ENCODE measurements around the gene GALNT14. TPM values are rescaled to one million over a fixed set of nuclear protein-coding genes. Genes with fewer than 3 reads are reported as not detected.
"Not testable (repeated sequence)": the region's sequence is repeated elsewhere in the genome, so short reads cannot be mapped to it uniquely, and the experiment has no call there.

Gene GALNT14
- total RNA-seq, 1 donor from 2014 or later = 0.20 TPM

DNA sequence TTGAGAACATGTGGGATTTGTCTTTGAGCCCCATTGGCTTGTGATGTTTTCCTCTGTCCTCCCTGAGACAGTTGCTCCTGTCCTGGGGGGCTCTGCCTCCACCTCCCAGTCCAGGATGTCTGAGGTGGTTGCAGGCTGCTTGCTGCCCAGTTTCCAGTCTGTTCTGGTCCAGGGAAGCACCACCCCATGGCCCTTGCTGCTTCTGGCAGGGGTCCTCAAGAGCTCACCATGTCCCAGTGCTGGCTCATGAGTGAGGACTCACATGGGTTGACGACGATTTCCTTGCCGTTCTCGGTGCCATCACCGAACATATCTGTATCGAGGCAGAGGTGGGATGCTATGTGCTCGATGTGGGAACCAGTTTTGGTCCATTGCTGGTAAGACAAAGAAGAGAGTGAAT, 227.6 kb downstream of the GALNT14 start:
- intact Hi-C loops (cut with micrococcal nuclease) = no loop called here

- intact Hi-C loops (cut with micrococcal nuclease) = not testable (repeated sequence)
Measured at GRCh38 chr2:30904437-30904836, 233.8 kb downstream of the GALNT14 start.

GRCh38 chr2:30903326-30903725, 234.9 kb downstream of the GALNT14 start:
- intact Hi-C loops (cut with micrococcal nuclease) = no loop called here

DNA sequence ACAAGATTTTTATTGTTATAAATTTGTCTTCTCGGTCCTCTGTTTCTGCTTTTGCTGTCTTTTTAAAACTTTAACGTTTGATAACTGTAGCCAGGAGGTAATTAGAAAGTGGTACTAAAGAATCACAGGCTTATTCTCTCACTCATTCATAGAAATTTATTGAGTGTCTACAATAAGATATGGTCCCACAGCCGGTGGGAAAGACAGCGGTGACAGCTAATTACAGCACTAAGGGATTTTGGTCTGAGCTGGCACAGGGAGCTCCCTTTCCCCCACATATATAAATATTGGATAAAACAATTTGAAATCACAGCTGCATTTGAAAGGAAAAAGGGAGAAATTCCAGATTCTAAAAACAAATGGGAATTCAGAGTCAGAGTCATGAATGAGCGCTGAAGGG, 237.9 kb downstream of the GALNT14 start:
- intact Hi-C loops (cut with micrococcal nuclease) = no loop called here

DNA sequence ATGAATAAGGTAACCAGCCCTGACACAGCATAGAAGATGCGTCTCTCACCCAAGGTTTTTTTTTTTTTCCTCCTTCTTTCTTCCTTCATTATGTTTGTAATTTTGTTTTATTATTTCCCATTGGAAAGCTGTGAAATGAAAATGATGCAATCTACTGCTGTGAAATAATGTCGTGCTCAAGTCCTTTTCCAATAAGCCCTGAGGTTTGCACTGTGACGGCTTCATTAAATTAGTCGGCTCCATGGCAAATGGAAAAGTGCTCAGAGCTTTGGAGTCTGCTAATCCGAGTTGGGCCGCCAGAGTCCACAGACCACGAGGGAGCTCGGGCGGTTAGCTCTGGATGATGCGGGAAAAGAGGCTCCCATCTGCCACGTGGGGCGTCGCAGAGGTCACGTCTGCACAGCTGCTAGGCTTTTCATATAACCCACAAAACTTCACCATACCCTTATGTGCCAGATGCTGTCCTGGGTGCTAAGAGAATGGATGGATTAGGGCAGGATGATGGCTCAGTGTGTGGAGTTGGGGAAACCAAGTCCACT, 238.7 kb downstream of the GALNT14 start:
- intact Hi-C loops (cut with micrococcal nuclease) = no loop called here

DNA sequence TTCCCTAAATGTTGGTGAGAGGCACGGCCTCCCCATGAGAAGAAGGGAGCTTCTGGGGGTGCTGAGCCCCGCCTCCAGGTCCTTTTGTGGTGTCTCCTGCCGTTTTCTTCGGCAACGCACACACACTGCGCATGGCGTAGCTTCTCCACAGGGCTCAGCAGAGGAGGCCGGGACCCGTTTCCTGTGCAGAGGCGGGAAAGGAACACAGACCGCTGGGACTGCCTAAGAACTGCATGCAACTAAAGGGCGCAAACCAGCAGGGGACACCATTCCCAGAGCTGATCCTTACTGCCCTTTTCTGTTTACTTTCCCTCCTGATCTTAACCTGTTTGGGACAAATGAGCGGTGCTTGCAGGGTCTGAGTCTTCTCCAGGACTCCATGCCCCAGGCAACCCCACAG, 240.7 kb downstream of the GALNT14 start:
- intact Hi-C loops (cut with micrococcal nuclease) = no loop called here

GRCh38 chr2:30894498-30895119, 243.6 kb downstream of the GALNT14 start:
- intact Hi-C loops (cut with micrococcal nuclease) = no loop called here

GRCh38 chr2:30888852-30889409, 249.3 kb downstream of the GALNT14 start:
- intact Hi-C loops (cut with micrococcal nuclease) = no loop called here

DNA sequence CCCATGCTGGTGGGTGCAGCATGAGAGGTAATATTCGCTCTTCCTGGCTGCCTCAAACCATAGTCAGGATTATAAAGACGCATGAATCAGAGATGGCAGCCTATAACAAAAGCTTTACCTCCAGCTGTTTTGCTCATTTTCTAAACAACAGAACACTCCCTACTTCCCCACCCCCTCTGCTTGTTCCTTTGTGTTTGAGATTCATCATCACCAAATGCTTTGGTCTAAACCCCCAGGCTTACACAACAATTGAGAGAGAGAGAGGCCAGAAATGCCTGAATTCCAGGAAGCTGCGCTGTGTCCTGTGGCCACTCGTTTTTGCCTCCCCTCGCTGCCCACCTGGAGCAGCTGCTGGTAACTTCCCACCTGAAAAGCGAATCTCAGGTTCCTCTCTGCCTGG, 252.2 kb downstream of the GALNT14 start:
- intact Hi-C loops (cut with micrococcal nuclease) = no loop called here

DNA sequence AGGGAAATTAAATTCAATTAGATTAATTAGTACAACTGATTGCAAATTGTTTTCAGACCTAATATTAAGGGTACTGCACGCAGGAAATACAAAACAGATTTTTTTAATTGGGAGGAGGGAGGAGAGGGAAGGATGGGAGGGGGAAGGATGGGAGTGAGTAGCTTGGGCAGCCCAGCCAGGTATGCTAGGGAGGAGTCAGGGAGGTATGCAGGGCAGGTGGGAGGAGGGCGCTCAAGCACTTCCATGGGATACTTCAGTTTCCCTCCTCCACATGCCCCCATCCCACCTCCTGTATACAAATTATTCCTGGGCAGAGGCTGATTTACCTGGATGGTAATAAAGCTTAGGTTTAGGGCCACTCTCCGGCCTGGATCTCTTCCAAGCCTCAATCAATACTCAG, 254.4 kb downstream of the GALNT14 start:
- intact Hi-C loops (cut with micrococcal nuclease) = no loop called here

DNA sequence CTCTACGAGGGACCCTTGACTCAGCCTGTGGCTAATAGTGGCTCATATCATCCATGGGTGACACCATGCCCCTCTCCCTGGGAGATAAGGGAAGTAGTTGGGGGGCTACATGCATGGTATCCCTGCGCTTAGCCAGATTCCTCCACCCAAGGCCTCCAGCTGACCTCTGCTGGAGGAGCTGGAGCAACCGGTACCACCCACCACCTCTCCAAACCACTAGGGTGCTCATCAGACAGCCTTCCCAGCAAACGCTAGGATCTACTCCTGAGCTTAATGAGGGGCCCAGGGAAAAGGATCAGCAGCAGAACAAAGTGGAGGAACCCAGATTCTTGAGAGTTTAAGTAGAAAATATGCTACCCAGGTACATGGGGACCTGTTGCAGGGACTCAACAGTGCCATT, 255.1 kb downstream of the GALNT14 start:
- intact Hi-C loops (cut with micrococcal nuclease) = no loop called here

DNA sequence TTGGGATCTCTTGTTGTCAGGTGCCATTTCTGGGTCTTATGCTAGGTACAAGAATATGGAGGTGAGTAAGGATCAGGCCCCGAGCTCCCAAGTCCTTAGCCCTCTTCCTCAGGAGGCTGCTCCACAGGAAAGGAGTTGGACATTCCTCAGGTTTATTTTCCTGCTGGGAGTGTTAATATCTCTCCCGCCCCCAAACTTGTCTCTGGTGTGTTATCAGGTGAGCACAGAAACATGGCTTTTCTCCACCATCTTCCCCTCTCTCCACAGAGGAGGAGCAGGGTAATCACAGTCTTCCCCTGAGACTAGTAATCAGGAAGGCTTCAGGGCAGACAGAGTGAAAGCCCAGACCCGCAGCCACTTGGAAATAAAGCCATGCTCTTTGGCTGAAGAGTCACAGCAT, 257.7 kb downstream of the GALNT14 start:
- intact Hi-C loops (cut with micrococcal nuclease) = no loop called here

GRCh38 chr2:30877833-30878232, 260.4 kb downstream of the GALNT14 start:
- intact Hi-C loops (cut with micrococcal nuclease) = no loop called here

DNA sequence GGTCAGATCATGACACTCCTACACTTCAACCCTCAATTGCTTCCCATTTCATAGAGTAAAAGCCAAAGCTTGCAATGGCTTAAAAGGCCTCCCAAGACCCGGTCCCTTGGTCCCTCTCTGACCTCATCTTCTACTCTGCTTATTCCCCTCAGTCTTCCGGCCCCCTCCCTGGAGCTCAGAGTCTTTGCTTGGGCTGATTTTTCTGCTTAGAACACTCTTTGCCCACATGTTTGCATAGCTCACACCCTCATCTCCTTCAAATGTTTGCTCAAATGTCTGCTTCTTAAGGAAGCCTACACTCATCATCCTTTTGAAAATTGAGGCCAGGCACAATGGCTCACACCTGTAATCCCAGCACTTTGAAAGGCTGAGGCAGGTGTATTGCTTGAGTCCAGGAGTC, 265.4 kb downstream of the GALNT14 start:
- intact Hi-C loops (cut with micrococcal nuclease) = no loop called here

DNA sequence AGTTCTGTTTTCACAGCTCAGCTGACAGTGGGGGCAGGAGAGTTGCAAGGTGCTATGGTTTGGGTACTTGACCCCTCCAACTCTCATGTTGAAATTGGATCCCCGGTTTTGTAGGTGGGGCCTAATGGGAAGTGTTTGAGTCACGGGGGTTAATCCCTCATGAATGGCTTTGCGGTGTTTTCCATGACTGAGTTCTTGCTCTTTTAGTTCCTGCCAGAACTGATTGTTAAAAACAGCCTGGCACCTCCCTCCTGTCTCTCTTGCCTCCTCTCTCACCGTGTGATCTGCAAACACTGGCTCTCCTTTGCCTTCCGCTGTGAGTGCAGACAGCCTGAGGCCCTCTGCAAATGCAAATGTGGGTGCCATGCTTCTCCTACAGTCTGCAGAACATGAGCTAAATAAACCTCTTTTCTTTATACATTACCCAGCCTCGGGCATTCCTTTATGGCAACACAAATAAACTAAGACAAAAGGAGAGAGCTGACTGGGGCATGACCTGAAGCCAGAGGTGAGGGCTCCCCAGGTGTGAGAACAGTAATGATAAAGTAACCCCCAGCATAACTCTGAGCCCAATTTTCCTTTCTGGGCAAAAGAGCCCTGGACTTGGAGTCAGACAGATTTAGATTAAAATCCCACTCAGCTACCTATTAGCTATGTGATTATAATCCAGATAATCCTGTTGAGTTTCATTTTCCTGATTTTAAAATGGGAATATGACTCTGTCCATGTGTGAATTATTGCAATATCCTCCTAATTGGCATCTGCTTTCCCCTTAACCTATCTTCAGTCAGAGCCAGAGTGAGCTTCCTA, 266.1 kb downstream of the GALNT14 start:
- intact Hi-C loops (cut with micrococcal nuclease) = no loop called here

DNA sequence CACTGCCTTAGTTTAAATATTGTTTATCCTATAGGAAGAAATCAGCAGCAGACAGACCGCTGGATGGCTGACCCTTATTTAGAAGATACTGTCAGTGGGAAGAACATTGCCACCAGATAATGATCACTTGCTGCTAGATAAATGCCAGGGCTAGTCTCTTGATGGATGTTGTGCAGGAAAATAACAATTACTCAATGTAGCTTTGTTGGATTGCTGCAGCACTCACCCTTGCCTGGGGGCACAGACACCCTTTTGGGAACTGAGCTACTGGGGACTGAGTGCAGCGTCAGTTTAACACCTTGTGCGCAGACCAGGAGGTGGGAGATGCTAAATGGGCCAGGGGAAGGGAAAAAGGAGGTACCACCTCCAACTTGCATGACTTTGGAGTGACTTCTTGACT, 266.8 kb downstream of the GALNT14 start:
- intact Hi-C loops (cut with micrococcal nuclease) = no loop called here

- intact Hi-C loops (cut with micrococcal nuclease) = no loop called here
Measured at GRCh38 chr2:30869988-30870387, 268.3 kb downstream of the GALNT14 start.

- intact Hi-C loops (cut with micrococcal nuclease) = no loop called here
Measured at GRCh38 chr2:30867385-30867784, 270.9 kb downstream of the GALNT14 start.

DNA sequence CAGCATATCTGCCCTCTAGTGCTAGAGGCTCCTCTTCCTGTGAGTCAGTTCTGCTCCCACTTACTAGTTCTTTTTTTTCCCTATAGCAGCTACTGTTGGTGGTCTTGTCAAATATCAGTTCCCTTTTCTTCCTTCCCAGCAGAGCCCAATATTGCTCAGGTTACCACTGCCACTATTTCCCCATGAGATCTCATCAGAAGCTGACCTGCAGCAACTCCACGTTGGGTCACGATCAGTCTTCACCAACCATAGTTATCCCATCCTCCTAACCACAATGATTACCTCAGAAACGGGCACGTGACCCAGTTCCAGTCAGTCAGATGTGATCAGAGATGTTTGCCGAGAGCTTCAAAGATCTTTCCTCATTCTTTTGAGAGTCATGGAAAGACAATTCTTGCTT, 271.3 kb downstream of the GALNT14 start:
- intact Hi-C loops (cut with micrococcal nuclease) = no loop called here

GRCh38 chr2:30865892-30866681, 272.2 kb downstream of the GALNT14 start:
- intact Hi-C loops (cut with micrococcal nuclease) = no loop called here

GRCh38 chr2:30865243-30865642, 273.0 kb downstream of the GALNT14 start:
- intact Hi-C loops (cut with micrococcal nuclease) = no loop called here

Data from T-helper 2 cell treated with Interferon-gamma antibody and Interleukin-4, amounts not matched to agents 100 ng/mL and 5 ng/mL, for 36 hours (primary cell).